Measurements from ENCODE around the gene APOBEC3H. TPM values are rescaled to one million over a fixed set of nuclear protein-coding genes. Genes with fewer than 3 reads are reported as not detected.
A peak's percentile ranks its signal among the peaks of the same experiment; 100 is the strongest.

APOBEC3H gene
- total and polyA plus RNA-seq, 12 donors: 0.06 to 1.9 (median 0.61) TPM; not detected in 8

DNA sequence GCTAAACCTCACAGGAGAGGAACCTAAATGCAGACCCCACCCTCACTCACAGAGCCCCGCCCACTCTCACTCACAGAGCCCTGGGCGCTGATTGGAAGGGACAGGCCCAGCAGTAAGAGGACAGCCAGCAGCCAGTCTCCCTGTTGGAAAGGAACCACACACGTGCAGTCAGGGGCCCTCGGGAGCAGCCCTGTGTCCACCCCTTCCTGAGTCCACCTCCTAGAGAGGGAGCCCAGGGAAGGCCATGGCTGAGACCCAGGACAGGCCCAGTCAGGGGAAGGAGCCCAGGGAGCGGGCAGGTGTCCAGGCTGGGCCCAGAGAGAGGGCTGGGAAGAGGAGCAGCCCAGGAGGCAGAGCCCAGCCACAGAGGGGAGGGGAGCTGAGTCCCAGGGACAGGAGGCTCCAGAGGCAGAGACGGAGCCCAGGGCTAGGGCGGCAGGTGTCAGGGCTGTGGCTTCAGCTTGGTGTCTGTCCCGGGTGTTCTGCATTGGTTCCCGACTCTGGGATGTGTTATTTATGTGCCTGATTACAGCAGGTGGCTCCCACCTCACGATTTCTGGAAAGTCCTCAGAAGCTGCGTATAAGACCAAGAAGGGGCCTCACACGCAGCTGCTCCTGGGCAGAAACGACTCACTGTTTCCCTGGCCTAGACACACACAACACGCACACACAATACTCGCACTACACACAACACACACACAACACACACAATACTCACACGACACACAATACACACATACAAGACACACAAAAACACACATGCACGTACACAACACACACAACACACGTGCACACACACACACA is 9.0 kb upstream of the APOBEC3H start:
- peak overlapping the region in 1 of 10 donors; percentile 56 for H3K27ac ChIP-seq
- H3K36me3 ChIP-seq: peaks cover 0 to 13% (median 0%) of the 10 kb centered on the region in 9 donors
- 53 to 62% methylated on average over 18 of the region's 18 CpGs for WGBS, 2 donors
- no peaks in the 10 kb centered on the region for H3K9me3 ChIP-seq
- H3K4me3 ChIP-seq: no peak overlapping the region
- H3K4me1 ChIP-seq: peaks cover 0 to 24% (median 5%) of the 10 kb centered on the region in 9 donors
- TF ChIP-seq, protein P1, sequence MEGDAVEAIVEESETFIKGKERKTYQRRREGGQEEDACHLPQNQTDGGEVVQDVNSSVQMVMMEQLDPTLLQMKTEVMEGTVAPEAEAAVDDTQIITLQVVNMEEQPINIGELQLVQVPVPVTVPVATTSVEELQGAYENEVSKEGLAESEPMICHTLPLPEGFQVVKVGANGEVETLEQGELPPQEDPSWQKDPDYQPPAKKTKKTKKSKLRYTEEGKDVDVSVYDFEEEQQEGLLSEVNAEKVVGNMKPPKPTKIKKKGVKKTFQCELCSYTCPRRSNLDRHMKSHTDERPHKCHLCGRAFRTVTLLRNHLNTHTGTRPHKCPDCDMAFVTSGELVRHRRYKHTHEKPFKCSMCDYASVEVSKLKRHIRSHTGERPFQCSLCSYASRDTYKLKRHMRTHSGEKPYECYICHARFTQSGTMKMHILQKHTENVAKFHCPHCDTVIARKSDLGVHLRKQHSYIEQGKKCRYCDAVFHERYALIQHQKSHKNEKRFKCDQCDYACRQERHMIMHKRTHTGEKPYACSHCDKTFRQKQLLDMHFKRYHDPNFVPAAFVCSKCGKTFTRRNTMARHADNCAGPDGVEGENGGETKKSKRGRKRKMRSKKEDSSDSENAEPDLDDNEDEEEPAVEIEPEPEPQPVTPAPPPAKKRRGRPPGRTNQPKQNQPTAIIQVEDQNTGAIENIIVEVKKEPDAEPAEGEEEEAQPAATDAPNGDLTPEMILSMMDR (IDR thresholded peaks at IDR 0.05): no peak
- peaks cover 0 to 4% (median 0%) of the 10 kb centered on the region in 7 donors for H3K27me3 ChIP-seq
- intact Hi-C loops (cut with DNase I): no loop called here
- ATAC-seq: peak; percentile 29 to 72 (median 66)
- DNase-seq: peak in 1 of 2 donors; percentile 21

GRCh38 chr22:39088685-39089032 is 8.4 kb upstream of the APOBEC3H start:
- ATAC-seq (no peak), DNase-seq (no peak)
- peaks cover 0 to 4% (median 0%) of the 10 kb centered on the region in 7 donors for H3K27me3 ChIP-seq
- H3K4me1 ChIP-seq: peaks cover 0 to 26% (median 5%) of the 10 kb centered on the region in 9 donors
- TF ChIP-seq, protein P1 (IDR thresholded peaks at IDR 0.05): no peak
- 75 to 81% methylated on average over 5 of the region's 5 CpGs for WGBS, 2 donors
- H3K27ac ChIP-seq: peak overlapping the region in 1 of 10 donors; percentile 85
- no peaks in the 10 kb centered on the region for H3K9me3 ChIP-seq
- no peak overlapping the region for H3K4me3 ChIP-seq
- peaks cover 0 to 8% (median 0%) of the 10 kb centered on the region in 9 donors for H3K36me3 ChIP-seq
- intact Hi-C loops (cut with DNase I): no loop called here

DNA sequence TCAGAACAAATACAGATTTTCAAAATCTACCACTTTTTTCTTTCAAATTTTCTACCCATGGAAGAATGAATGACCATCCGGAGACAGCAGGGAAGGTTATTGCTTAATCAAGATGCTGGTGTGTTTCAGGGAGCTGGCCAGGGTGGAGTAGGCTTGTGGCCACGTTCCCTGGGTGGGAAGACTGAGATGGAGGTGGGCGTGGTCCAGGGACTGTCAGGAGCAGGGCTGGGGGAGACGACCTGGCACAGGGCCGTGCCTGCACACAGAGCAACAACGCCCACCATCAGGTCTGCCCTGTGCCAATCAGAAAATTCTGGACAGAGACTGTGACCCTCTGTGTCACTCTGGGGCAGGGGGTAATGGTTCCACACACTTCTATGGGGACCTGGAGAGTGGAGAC is 7.1 kb upstream of the APOBEC3H start:
- no peak for ATAC-seq
- Histone ChIP-seq H3K9me3 (no peaks in the 10 kb centered on the region), H3K4me3 (no peak overlapping the region), H3K27me3 (peaks cover 0 to 4% (median 0%) of the 10 kb centered on the region in 7 donors), H3K4me1 (peaks cover 0 to 31% (median 5%) of the 10 kb centered on the region in 9 donors), H3K36me3 (peaks cover 0 to 4% (median 0%) of the 10 kb centered on the region in 9 donors), H3K27ac (peak overlapping the region in 1 of 10 donors; percentile 85)
- TF ChIP-seq, protein P1 (IDR thresholded peaks at IDR 0.05): no peak
- intact Hi-C loops (cut with DNase I): no loop called here
- no peak for DNase-seq
- 76 to 79% methylated on average over 6 of the region's 6 CpGs for WGBS, 2 donors

DNA sequence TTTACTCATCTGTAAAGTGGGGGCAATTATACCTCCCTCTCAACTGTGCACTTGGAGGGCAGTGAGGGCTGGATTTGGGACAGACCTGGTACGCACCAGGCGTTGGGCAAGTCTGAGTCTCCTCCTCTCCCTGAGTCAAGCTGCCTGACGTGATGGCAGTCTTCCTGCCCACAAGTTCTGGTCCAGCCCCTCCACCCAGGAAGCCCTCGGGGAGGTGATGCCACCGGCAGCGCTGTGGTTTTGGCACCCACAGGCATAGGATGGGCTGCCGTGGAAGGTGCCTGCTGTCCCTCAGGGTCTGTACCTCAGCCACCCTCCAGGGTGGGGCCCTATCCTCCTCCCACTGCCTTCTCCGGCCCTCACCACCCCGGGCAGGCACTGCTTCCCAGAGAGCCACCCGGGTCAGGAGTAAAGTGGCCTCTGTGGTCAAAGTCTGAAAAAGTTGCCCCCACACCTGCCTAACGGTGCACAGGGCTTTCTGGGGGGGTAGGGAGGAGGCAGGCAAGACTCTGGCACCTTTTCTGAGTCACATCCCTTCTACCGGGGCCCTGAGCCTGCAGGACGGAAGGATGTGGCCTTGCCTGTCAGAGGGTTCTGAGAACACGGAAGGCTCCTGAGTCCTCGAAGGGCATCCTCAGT is 6.5 kb upstream of the APOBEC3H start:
- Histone ChIP-seq H3K27me3 (peaks cover 0 to 4% (median 0%) of the 10 kb centered on the region in 7 donors), H3K36me3 (peaks cover 0 to 4% (median 0%) of the 10 kb centered on the region in 9 donors), H3K9me3 (no peaks in the 10 kb centered on the region), H3K4me1 (peaks cover 0 to 31% (median 5%) of the 10 kb centered on the region in 9 donors), H3K4me3 (no peak overlapping the region), H3K27ac (peak overlapping the region in 1 of 10 donors; percentile 85)
- ATAC-seq (peak in 5 of 8 donors; percentile 23 to 51 (median 30)), DNase-seq (no peak)
- TF ChIP-seq, protein P1 (IDR thresholded peaks at IDR 0.05): no peak
- intact Hi-C loops (cut with DNase I): no loop called here
- 74 to 81% methylated on average over 15 of the region's 15 CpGs for WGBS, 2 donors

All from heart right ventricle (tissue), 16 donors.